Thoracic aorta (tissue), 2 donors: Measurements from ENCODE around the gene UPF1. TPM values are rescaled to one million over a fixed set of nuclear protein-coding genes. Genes with fewer than 3 reads are reported as not detected.

ENCODE experiments used
- ATAC-seq: fragments of 150-250 bp; one replicate; pipeline ENCODE4 v1.8.0; 2017; ENCODE audit warnings: low read depth; ENCODE audit not compliant: insufficient number of reproducible peaks, low FRiP score
- DNase-seq: peaks from one replicate; pipeline ENCODE4 v3.0.0-alpha.2; 2020; ENCODE audit warnings: low spot score
- H3K27ac ChIP-seq, 2 donors: fragments of 200-600 bp; sonication (generic); 1 replicate in 1 of 2; 2 replicates in 1 of 2; pipeline ENCODE4 v1.5.1; 2016; ENCODE audit warnings: mild to moderate bottlenecking in 2 of 2, moderate library complexity in 2 of 2
- H3K27me3 ChIP-seq: fragments of 200-600 bp; sonication (generic); replicated peaks from 2 replicates; pipeline ENCODE4 v1.6.0; 2016; ENCODE audit warnings: mild to moderate bottlenecking; ENCODE audit not compliant: insufficient read depth
- H3K36me3 ChIP-seq: fragments of 200-600 bp; sonication (generic); one replicate; pipeline ENCODE4 v1.5.1; 2016
- H3K4me1 ChIP-seq, 2 donors: fragments of 200-600 bp; sonication (generic); 1 replicate in 1 of 2; 2 replicates in 1 of 2; pipeline versions ENCODE4 v1.5.1 to v1.6.0; 2016; ENCODE audit warnings: low read depth in 2 of 2, mild to moderate bottlenecking in 1 of 2; ENCODE audit not compliant: control insufficient read depth in 1 of 2
- H3K4me3 ChIP-seq: fragments of 200-600 bp; sonication (generic); 2 replicates; pipeline ENCODE4 v1.5.1; 2016; ENCODE audit warnings: mild to moderate bottlenecking
- H3K9me3 ChIP-seq: fragments of 200-600 bp; sonication (generic); 2 replicates; pipeline ENCODE4 v1.5.1; 2016
- CTCF ChIP-seq: fragments of 200-600 bp; sonication (generic); IDR thresholded peaks from one replicate; pipeline ENCODE4 v1.5.1; 2019; ENCODE audit warnings: antibody characterized with exemption
- total RNA-seq, 2 donors: library from RNA; depleted of rRNA; stranded (reverse); fragments of >200 nt; gene quantifications; one replicate each; pipeline versions ENCODE4 v1.1.0 to v1.2.3, GENCODE V29; 2016

Gene UPF1
- total RNA-seq, 2 donors from 2014 or later, result 56.5 to 95.2 TPM

DNA sequence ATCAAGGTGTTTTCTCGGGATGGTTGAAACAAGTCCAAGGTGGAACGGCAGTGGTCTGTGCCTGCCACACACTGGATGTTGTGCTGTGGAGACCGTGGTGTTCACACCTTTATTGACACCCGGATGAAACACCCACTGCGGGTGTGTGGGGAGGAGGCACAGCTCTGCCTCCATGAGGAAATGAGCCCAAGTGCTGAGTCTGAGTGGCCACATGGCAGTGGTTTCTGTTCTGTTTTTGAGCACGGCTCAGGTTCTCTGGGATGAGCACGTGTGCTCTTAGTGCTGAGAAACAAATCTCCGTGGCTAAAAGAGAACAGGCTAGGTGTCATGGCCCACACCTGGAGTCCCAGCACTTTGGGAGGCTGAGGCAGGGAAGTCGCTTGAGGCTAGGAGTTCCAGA lies 29.5 kb downstream of the UPF1 start:
- H3K9me3 ChIP-seq, result no peaks in the 10 kb centered on the region
- no peaks in the 10 kb centered on the region for H3K27me3 ChIP-seq
- no peaks in the 10 kb centered on the region for H3K4me1 ChIP-seq
- no peak overlapping the region for H3K27ac ChIP-seq
- ATAC-seq (no peak), DNase-seq (no peak)
- H3K4me3 ChIP-seq, result no peak overlapping the region
- TF ChIP-seq CTCF, result no peak
- peaks cover 95% of the 10 kb centered on the region for H3K36me3 ChIP-seq

DNA sequence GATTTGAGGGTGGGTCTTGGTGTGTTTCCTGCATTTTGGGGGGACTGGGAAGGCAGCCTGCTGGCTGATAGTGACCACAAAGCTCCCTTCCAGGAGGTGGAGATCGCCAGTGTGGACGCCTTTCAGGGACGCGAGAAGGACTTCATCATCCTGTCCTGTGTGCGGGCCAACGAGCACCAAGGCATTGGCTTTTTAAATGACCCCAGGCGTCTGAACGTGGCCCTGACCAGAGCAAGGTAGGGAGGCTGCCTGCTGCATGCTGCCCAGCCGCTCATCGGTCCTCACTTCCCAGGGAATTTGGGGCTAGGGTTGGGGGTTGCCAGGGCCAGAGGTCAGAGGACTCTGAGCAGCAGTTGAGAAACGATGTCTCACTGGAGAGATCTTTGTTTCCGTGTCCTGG lies 30.2 kb downstream of the UPF1 start:
- H3K4me3 ChIP-seq, result no peak overlapping the region
- no peak overlapping the region for H3K27ac ChIP-seq
- no peaks in the 10 kb centered on the region for H3K9me3 ChIP-seq
- DNase-seq, result no peak
- peaks cover 93% of the 10 kb centered on the region for H3K36me3 ChIP-seq
- H3K27me3 ChIP-seq, result no peaks in the 10 kb centered on the region
- no peak for TF ChIP-seq CTCF
- no peaks in the 10 kb centered on the region for H3K4me1 ChIP-seq
- ATAC-seq, result no peak

DNA sequence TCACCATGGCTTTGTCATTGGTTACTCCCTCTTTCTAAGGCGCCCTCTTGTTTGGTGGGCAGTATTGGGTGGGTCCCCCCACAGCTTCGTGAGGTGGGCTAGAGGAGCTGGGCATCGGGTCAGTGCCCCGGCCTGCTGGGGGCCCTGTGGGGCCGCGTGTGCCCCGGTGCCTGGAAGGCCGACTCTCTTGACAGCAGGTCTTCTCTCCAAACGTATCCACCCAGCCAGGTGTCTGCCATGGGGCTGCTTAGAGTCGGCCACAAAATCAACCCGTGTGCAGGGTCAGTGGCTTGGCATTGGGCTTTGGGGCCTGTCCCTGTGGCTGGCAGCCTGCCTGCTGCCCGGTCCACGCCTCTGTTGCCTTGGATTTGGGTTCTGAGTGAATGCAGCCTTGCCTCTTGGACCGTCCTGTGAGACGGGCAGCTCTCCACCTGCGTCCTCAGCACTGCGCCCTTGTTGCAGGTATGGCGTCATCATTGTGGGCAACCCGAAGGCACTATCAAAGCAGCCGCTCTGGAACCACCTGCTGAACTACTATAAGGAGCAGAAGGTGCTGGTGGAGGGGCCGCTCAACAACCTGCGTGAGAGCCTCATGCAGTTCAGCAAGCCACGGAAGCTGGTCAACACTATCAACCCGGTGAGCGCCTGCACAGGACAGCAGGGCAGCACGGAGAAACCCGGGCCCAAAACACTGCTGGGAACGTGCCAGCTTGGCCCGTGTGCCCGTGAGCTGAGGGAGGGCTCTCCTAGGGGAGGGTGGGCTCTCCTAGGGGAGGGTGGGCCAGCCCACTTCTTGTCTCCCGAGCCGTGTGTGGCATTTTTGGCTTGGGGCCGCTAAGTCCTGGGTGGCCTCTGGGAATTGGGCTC lies 31.4 kb downstream of the UPF1 start:
- Histone ChIP-seq H3K4me3 (no peak overlapping the region), H3K9me3 (no peaks in the 10 kb centered on the region), H3K4me1 (no peaks in the 10 kb centered on the region), H3K27ac (no peak overlapping the region), H3K27me3 (no peaks in the 10 kb centered on the region), H3K36me3 (peaks cover 93% of the 10 kb centered on the region)
- DNase-seq (no peak), ATAC-seq (no peak)
- no peak for TF ChIP-seq CTCF

- Histone ChIP-seq H3K27me3 (no peaks in the 10 kb centered on the region), H3K36me3 (peaks cover 88% of the 10 kb centered on the region), H3K4me3 (no peak overlapping the region), H3K4me1 (no peaks in the 10 kb centered on the region), H3K9me3 (no peaks in the 10 kb centered on the region), H3K27ac (no peak overlapping the region)
- no peak for TF ChIP-seq CTCF
- DNase-seq (no peak), ATAC-seq (no peak)
These were observed 32.1 kb downstream of the UPF1 start for GRCh38 chr19:18863843-18864362.

- Histone ChIP-seq H3K27me3 (no peaks in the 10 kb centered on the region), H3K4me1 (no peaks in the 10 kb centered on the region), H3K9me3 (no peaks in the 10 kb centered on the region), H3K36me3 (peaks cover 74% of the 10 kb centered on the region), H3K27ac (no peak overlapping the region), H3K4me3 (no peak overlapping the region)
- DNase-seq, result no peak
- ATAC-seq, result no peak
- TF ChIP-seq CTCF, result no peak
These were observed 33.6 kb downstream of the UPF1 start for GRCh38 chr19:18865106-18865972.
